ENCODE results near the gene KCNF1. TPM values are rescaled to one million over a fixed set of nuclear protein-coding genes. Genes with fewer than 3 reads are reported as not detected.

Gene KCNF1
- total and polyA plus RNA-seq, 2 experiments from 2014 or later = 0.67 to 0.87 TPM

- no peak for DNase-seq (ENCODE audit: low spot score)
- H3K4me3 ChIP-seq = no peak overlapping the region
- H3K9me2 ChIP-seq (replicated peaks; ENCODE audit: insufficient read depth) = no peaks in the 10 kb centered on the region
- TF ChIP-seq EZH2 (IDR thresholded peaks at IDR 0.05; ENCODE audit: borderline replicate concordance) (no peak), EZH2phosphoT487 (IDR thresholded peaks at IDR 0.05; ENCODE audit: low read depth, severe bottlenecking, unreplicated experiment) (no peak), CTCF (IDR thresholded peaks at IDR 0.05; ENCODE audit: poor library complexity) (no peak)
- no peaks in the 10 kb centered on the region for H3K36me3 ChIP-seq (replicated peaks; ENCODE audit: insufficient read depth, low read depth)
- no peaks in the 10 kb centered on the region for H3K9me3 ChIP-seq (ENCODE audit: low read depth)
- H3K27me3 ChIP-seq = no peaks in the 10 kb centered on the region
- H2AFZ ChIP-seq = no peak overlapping the region
- H3K4me2 ChIP-seq = no peak overlapping the region
- H3K27ac ChIP-seq = no peak overlapping the region
- H3K4me1 ChIP-seq (ENCODE audit: insufficient read depth) = no peaks in the 10 kb centered on the region
- no peaks in the 10 kb centered on the region for H3K79me2 ChIP-seq
- WGBS (ENCODE audit: low lambda C conversion rate, missing lambda C conversion rate) = 67% methylated on average over 4 of the region's 4 CpGs
- H4K20me1 ChIP-seq (ENCODE audit: insufficient read depth, poor library complexity, severe bottlenecking) = no peaks in the 10 kb centered on the region
Observed at GRCh38 chr2:10894264-10894935, 17.3 kb upstream of the KCNF1 start.

- no peaks in the 10 kb centered on the region for H4K20me1 ChIP-seq (ENCODE audit: insufficient read depth, poor library complexity, severe bottlenecking)
- no peak for TF ChIP-seq EZH2phosphoT487 (IDR thresholded peaks at IDR 0.05; ENCODE audit: low read depth, severe bottlenecking, unreplicated experiment)
- no peak for TF ChIP-seq CTCF (IDR thresholded peaks at IDR 0.05; ENCODE audit: poor library complexity)
- no peak for TF ChIP-seq EZH2 (IDR thresholded peaks at IDR 0.05; ENCODE audit: borderline replicate concordance)
- no peaks in the 10 kb centered on the region for H3K79me2 ChIP-seq
- no peak overlapping the region for H3K4me2 ChIP-seq
- 85% methylated on average over 2 of the region's 2 CpGs for WGBS (ENCODE audit: low lambda C conversion rate, missing lambda C conversion rate)
- H3K9me3 ChIP-seq (ENCODE audit: low read depth) = no peaks in the 10 kb centered on the region
- DNase-seq (ENCODE audit: low spot score) = no peak
- H3K9me2 ChIP-seq (replicated peaks; ENCODE audit: insufficient read depth) = no peaks in the 10 kb centered on the region
- H3K27ac ChIP-seq = no peak overlapping the region
- H3K36me3 ChIP-seq (replicated peaks; ENCODE audit: insufficient read depth, low read depth) = no peaks in the 10 kb centered on the region
- no peaks in the 10 kb centered on the region for H3K27me3 ChIP-seq
- H2AFZ ChIP-seq = no peak overlapping the region
- no peaks in the 10 kb centered on the region for H3K4me1 ChIP-seq (ENCODE audit: insufficient read depth)
- H3K4me3 ChIP-seq = no peak overlapping the region
Observed at GRCh38 chr2:10895231-10895630, 16.5 kb upstream of the KCNF1 start.

GRCh38 chr2:10897956-10898355, 13.8 kb upstream of the KCNF1 start:
- DNase-seq (ENCODE audit: low spot score) = no peak
- WGBS (ENCODE audit: low lambda C conversion rate, missing lambda C conversion rate) = 94% methylated on average over 4 of the region's 4 CpGs
- Histone ChIP-seq H4K20me1 (ENCODE audit: insufficient read depth, poor library complexity, severe bottlenecking) (no peaks in the 10 kb centered on the region), H3K9me2 (replicated peaks; ENCODE audit: insufficient read depth) (no peaks in the 10 kb centered on the region), H3K4me2 (no peak overlapping the region), H3K27me3 (no peaks in the 10 kb centered on the region), H3K4me3 (no peak overlapping the region), H3K4me1 (ENCODE audit: insufficient read depth) (no peaks in the 10 kb centered on the region), H3K9me3 (ENCODE audit: low read depth) (no peaks in the 10 kb centered on the region), H3K36me3 (replicated peaks; ENCODE audit: insufficient read depth, low read depth) (no peaks in the 10 kb centered on the region), H2AFZ (no peak overlapping the region), H3K79me2 (no peaks in the 10 kb centered on the region), H3K27ac (no peak overlapping the region)
- TF ChIP-seq CTCF (IDR thresholded peaks at IDR 0.05; ENCODE audit: poor library complexity) (no peak), EZH2phosphoT487 (IDR thresholded peaks at IDR 0.05; ENCODE audit: low read depth, severe bottlenecking, unreplicated experiment) (no peak), EZH2 (IDR thresholded peaks at IDR 0.05; ENCODE audit: borderline replicate concordance) (no peak)
